MCF 10A (cell line): ENCODE data around the gene SLC16A9. TPM values are rescaled to one million over a fixed set of nuclear protein-coding genes. Genes with fewer than 3 reads are reported as not detected.

Source experiments
- BruUV-seq: library from RNA; stranded (reverse); fragments of 400-500 nt; replicated peaks from 2 replicates; lab custom pipeline; 2021; lab: Mats Ljungman, UMichigan
- CTCF ChIA-PET: fragments of 300-600 bp; sonication (Branson Sonifier 250); formaldehyde crosslinking; extraction: SDS; loops from one replicate; lab custom pipeline; 2021; ENCODE audit warnings: antibody characterized with exemption, inconsistent platforms; lab: Yijun Ruan, JAX
- POLR2A ChIA-PET: fragments of 300-600, 350-650 bp; sonication (Branson Sonifier 250); formaldehyde crosslinking; extraction: SDS; loops from one replicate; lab custom pipeline; 2020; ENCODE audit warnings: antibody characterized with exemption, inconsistent platforms; lab: Yijun Ruan, JAX
- DNase-seq: peaks from one replicate; pipeline ENCODE4 v3.0.0-alpha.2; 2018; ENCODE audit not compliant: unreplicated experiment
- H3K27ac Mint-ChIP-seq: one replicate; pipeline ENCODE4 v1.8.0; 2022; ENCODE audit warnings: mild to moderate bottlenecking, low read depth, mixed read lengths; ENCODE audit not compliant: unreplicated experiment
- H3K27me3 Mint-ChIP-seq: one replicate; pipeline ENCODE4 v1.8.0; 2022; ENCODE audit warnings: mixed read lengths; ENCODE audit not compliant: insufficient read depth, unreplicated experiment
- H3K36me3 Mint-ChIP-seq: one replicate; pipeline ENCODE4 v1.8.0; 2022; ENCODE audit warnings: mild to moderate bottlenecking, moderate library complexity, mixed read lengths; ENCODE audit not compliant: insufficient read depth, unreplicated experiment
- H3K4me1 Mint-ChIP-seq: one replicate; pipeline ENCODE4 v1.8.0; 2022; ENCODE audit warnings: mixed read lengths; ENCODE audit not compliant: insufficient read depth, unreplicated experiment
- H3K4me3 Mint-ChIP-seq: one replicate; pipeline ENCODE4 v1.8.0; 2022; ENCODE audit warnings: mild to moderate bottlenecking, moderate library complexity, mixed read lengths; ENCODE audit not compliant: unreplicated experiment
- H3K9me3 Mint-ChIP-seq: one replicate; pipeline ENCODE4 v1.8.0; 2022; ENCODE audit warnings: mixed read lengths; ENCODE audit not compliant: unreplicated experiment
- intact Hi-C: fragments of 100-400 bp; cut with micrococcal nuclease; formaldehyde crosslinking; loops from 2 replicates; pipeline ENCODE4 v1.14.1; 2022
- total RNA-seq: library from RNA; stranded (reverse); gene quantifications from 2 replicates; pipeline ENCODE4 v1.2.3, GENCODE V29; 2022
- TF ChIP-seq, protein P1 (sequence below): fragments of 200-600 bp; IDR thresholded peaks from one replicate; pipeline ENCODE4 v1.8.0; 2022; ENCODE audit warnings: antibody characterized with exemption, mild to moderate bottlenecking; ENCODE audit not compliant: unreplicated experiment

The SLC16A9 gene
- total RNA-seq, 1 experiment from 2014 or later, result 0.84 TPM

DNA sequence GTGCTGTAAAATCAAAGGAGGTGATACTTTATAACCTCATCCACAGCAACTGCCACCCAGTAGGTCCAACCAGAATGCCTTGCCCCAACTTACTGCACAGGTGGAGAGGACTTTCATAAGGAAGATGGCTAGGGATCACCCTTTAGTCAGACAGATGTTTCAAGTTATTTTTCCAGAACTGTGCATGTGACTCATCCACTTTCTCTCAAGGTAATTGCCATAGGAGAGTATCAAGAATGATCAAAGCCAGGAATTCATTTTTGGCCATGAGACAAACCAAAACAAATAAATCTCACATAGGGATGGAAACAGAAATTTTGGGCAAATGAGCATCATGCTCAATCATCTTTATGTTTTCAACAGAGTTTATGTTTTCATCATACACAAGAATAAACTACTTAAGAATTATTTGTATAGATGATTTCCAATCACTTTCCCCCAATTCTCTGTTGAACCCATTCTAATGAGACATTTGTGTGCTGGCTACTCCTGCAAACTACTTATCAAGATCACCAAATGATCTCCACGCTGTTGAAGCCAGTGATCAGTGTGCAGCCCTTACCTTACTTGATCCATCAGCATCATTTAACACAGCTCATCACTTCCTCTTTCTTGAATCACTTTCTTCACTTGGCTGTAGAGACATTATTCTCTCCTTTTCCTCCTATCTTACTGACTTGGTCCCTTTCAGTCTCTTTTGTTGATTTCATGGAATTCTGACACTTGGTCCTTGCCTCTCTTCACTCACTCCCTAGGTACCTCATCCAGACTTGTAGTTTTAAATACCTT, 74.0 kb downstream of the SLC16A9 start:
- Mint-ChIP-seq H3K27me3 (peaks cover 35% of the 10 kb centered on the region), H3K4me3 (no peak overlapping the region), H3K9me3 (peaks cover 6% of the 10 kb centered on the region), H3K36me3 (no peaks in the 10 kb centered on the region), H3K27ac (no peak overlapping the region), H3K4me1 (no peaks in the 10 kb centered on the region)
- BruUV-seq, result no TSS peak
- ChIA-PET POLR2A (no interaction called here), CTCF (interaction anchor here (4.8 kb wide), 1 partner anchor 12 kb away, joined by 55 read pairs; no protein-coding TSS in a partner anchor)
- DNase-seq, result peak; percentile 1
- intact Hi-C loops, result no loop called here
- TF ChIP-seq, protein P1, sequence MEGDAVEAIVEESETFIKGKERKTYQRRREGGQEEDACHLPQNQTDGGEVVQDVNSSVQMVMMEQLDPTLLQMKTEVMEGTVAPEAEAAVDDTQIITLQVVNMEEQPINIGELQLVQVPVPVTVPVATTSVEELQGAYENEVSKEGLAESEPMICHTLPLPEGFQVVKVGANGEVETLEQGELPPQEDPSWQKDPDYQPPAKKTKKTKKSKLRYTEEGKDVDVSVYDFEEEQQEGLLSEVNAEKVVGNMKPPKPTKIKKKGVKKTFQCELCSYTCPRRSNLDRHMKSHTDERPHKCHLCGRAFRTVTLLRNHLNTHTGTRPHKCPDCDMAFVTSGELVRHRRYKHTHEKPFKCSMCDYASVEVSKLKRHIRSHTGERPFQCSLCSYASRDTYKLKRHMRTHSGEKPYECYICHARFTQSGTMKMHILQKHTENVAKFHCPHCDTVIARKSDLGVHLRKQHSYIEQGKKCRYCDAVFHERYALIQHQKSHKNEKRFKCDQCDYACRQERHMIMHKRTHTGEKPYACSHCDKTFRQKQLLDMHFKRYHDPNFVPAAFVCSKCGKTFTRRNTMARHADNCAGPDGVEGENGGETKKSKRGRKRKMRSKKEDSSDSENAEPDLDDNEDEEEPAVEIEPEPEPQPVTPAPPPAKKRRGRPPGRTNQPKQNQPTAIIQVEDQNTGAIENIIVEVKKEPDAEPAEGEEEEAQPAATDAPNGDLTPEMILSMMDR, result no peak

DNA sequence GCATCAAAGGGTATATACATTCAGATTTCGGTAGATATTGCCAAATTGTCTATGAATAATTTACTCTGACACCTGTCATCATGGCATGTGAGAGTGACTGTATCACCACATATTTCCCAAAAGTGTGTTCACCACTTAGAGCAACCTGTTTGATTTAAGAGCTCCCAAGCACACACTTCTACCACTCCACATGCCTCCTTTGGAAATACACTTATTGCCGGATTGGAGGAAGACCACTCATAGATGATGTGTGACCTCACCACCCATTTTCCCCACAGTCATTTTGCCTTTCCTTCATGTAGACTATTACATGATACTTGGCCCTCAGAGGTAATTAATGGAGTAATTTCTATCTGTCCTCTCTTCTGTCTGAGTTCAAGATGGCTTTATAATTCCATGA, 75.5 kb downstream of the SLC16A9 start:
- H3K27me3 Mint-ChIP-seq, result peaks cover 35% of the 10 kb centered on the region
- peaks cover 6% of the 10 kb centered on the region for H3K9me3 Mint-ChIP-seq
- no peaks in the 10 kb centered on the region for H3K36me3 Mint-ChIP-seq
- intact Hi-C loops, result no loop called here
- BruUV-seq, result no TSS peak
- no peak overlapping the region for H3K27ac Mint-ChIP-seq
- CTCF ChIA-PET, result interaction anchor here (0.7 to 4.8 kb wide), 5 partner anchors 11 to 1514 kb away, joined by 3 to 55 read pairs (median 4); no protein-coding TSS in a partner anchor
- no peak overlapping the region for H3K4me3 Mint-ChIP-seq
- TF ChIP-seq, protein P1, result no peak
- POLR2A ChIA-PET, result interaction anchor here (0.6 kb wide), 1 partner anchor 394 kb away, joined by 3 read pairs; no protein-coding TSS in a partner anchor
- H3K4me1 Mint-ChIP-seq, result no peaks in the 10 kb centered on the region
- no peak for DNase-seq

DNA sequence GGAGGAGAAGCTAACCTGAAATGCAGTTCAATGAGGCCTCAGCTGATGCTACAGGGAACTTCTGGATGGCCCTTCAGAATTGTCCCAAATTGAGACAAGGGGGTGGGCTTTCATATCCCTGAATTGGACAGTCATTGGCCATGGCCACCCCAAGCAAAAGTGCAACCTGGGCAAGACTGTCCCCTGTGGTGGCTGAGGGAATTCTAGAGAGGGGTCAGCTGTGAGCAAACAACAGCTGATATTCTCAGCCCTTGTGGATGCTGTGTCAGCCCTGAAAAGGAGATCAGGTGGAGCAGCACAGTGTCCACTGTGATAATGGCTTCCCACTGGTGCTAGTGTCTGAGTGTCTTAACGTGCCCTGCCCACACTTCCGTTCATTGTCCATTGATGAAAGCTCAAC, 76.6 kb downstream of the SLC16A9 start:
- Mint-ChIP-seq H3K27me3 (peaks cover 35% of the 10 kb centered on the region), H3K4me3 (no peak overlapping the region), H3K9me3 (peaks cover 6% of the 10 kb centered on the region), H3K27ac (no peak overlapping the region), H3K4me1 (no peaks in the 10 kb centered on the region), H3K36me3 (no peaks in the 10 kb centered on the region)
- ChIA-PET CTCF (interaction anchor here (0.5 to 4.8 kb wide), 10 partner anchors 9 to 391 kb away, joined by 3 to 55 read pairs (median 3); no protein-coding TSS in a partner anchor), POLR2A (interaction anchor here (0.8 kb wide), 1 partner anchor 14 kb away, joined by 3 read pairs; no protein-coding TSS in a partner anchor)
- DNase-seq, result no peak
- TF ChIP-seq, protein P1, result no peak
- no TSS peak for BruUV-seq
- intact Hi-C loops, result no loop called here
